ENCODE results near the gene TMEM106A. TPM values are rescaled to one million over a fixed set of nuclear protein-coding genes. Genes with fewer than 3 reads are reported as not detected.
A peak's percentile ranks its signal among the peaks of the same experiment; 100 is the strongest.
"Not testable (repeated sequence)": the region's sequence is repeated elsewhere in the genome, so short reads cannot be mapped to it uniquely, and the experiment has no call there.

The TMEM106A gene
- total RNA-seq, result 10 to 100 TPM in 1 of 2 experiments, 1 to 10 TPM in 1; 9.0 to 10.6 TPM

- Mint-ChIP-seq H3K4me1 (peaks cover 28% of the 10 kb centered on the region), H3K36me3 (peaks cover 30% of the 10 kb centered on the region), H3K27ac (peak within 1 kb of the TSS; percentile 82), H3K9me3 (no peaks in the 10 kb centered on the region), H3K27me3 (no peaks in the 10 kb centered on the region), H3K4me3 (peak within 1 kb of the TSS; percentile 98)
- DNase-seq, result peak; percentile 77
Observed at GRCh38 chr17:43211480-43212402, at the start of gene TMEM106A. Gene TMEM106A, plus strand, starts transcription at chr17:43211875. Its CDS starts 1,167 bp downstream, at chr17:43213042.

- H3K27me3 Mint-ChIP-seq, H3K4me1 Mint-ChIP-seq, H3K9me3 Mint-ChIP-seq, H3K4me3 Mint-ChIP-seq, H3K27ac Mint-ChIP-seq, DNase-seq, H3K36me3 Mint-ChIP-seq: not testable (repeated sequence)
Observed at GRCh38 chr17:43165971-43166370, 45.7 kb upstream of the TMEM106A start.

GRCh38 chr17:43169561-43170139 is 42.0 kb upstream of the TMEM106A start:
- Mint-ChIP-seq H3K9me3 (no peaks in the 10 kb centered on the region), H3K4me3 (no peak overlapping the region), H3K27ac (no peak overlapping the region), H3K4me1 (peaks cover 17% of the 10 kb centered on the region), H3K27me3 (no peaks in the 10 kb centered on the region), H3K36me3 (peaks cover 11% of the 10 kb centered on the region)
- DNase-seq, result peak; percentile 29

- peak; percentile 86 for DNase-seq
- Mint-ChIP-seq H3K4me3 (no peak overlapping the region), H3K9me3 (no peaks in the 10 kb centered on the region), H3K4me1 (peaks cover 20% of the 10 kb centered on the region), H3K27me3 (no peaks in the 10 kb centered on the region), H3K27ac (no peak overlapping the region), H3K36me3 (peaks cover 11% of the 10 kb centered on the region)
Observed at GRCh38 chr17:43170140-43170765, 41.4 kb upstream of the TMEM106A start.

- Mint-ChIP-seq H3K27me3 (no peaks in the 10 kb centered on the region), H3K27ac (no peak within 1 kb of the TSS), H3K4me1 (peaks cover 27% of the 10 kb centered on the region), H3K4me3 (no peak within 1 kb of the TSS), H3K36me3 (peaks cover 16% of the 10 kb centered on the region), H3K9me3 (no peaks in the 10 kb centered on the region)
- peak; percentile 94 for DNase-seq
Observed at GRCh38 chr17:43170766-43171585, 40.7 kb upstream of the TMEM106A start, which contains the start of gene NBR1. Gene NBR1, plus strand, starts transcription at chr17:43171214. Its CDS starts 4,586 bp downstream, at chr17:43175800.

- Mint-ChIP-seq H3K36me3 (peaks cover 17% of the 10 kb centered on the region), H3K4me1 (peaks cover 36% of the 10 kb centered on the region), H3K9me3 (no peaks in the 10 kb centered on the region), H3K27ac (no peak overlapping the region), H3K27me3 (no peaks in the 10 kb centered on the region), H3K4me3 (no peak overlapping the region)
- peak; percentile 8 for DNase-seq
Observed at GRCh38 chr17:43171586-43172487, 39.8 kb upstream of the TMEM106A start.

GRCh38 chr17:43175213-43176118 is 36.2 kb upstream of the TMEM106A start:
- no peak for DNase-seq
- Mint-ChIP-seq H3K27ac (peak overlapping the region; percentile 98), H3K27me3 (no peaks in the 10 kb centered on the region), H3K9me3 (no peaks in the 10 kb centered on the region), H3K36me3 (peaks cover 23% of the 10 kb centered on the region), H3K4me1 (peaks cover 43% of the 10 kb centered on the region), H3K4me3 (peak overlapping the region; percentile 65)

- Mint-ChIP-seq H3K27ac (peak overlapping the region; percentile 98), H3K9me3 (no peaks in the 10 kb centered on the region), H3K4me1 (peaks cover 43% of the 10 kb centered on the region), H3K4me3 (peak overlapping the region; percentile 65), H3K36me3 (peaks cover 24% of the 10 kb centered on the region), H3K27me3 (no peaks in the 10 kb centered on the region)
- DNase-seq, result no peak
Observed at GRCh38 chr17:43176119-43176570, 35.5 kb upstream of the TMEM106A start.

- no peak overlapping the region for H3K4me3 Mint-ChIP-seq
- H3K9me3 Mint-ChIP-seq, result no peaks in the 10 kb centered on the region
- no peaks in the 10 kb centered on the region for H3K27me3 Mint-ChIP-seq
- H3K4me1 Mint-ChIP-seq, result no peaks in the 10 kb centered on the region
- no peak for DNase-seq
- H3K27ac Mint-ChIP-seq, result no peak overlapping the region
- peaks cover 15% of the 10 kb centered on the region for H3K36me3 Mint-ChIP-seq
Observed at GRCh38 chr17:43183921-43184320, 27.8 kb upstream of the TMEM106A start.

GRCh38 chr17:43186656-43187055 is 25.0 kb upstream of the TMEM106A start:
- H3K36me3 Mint-ChIP-seq, result peaks cover 13% of the 10 kb centered on the region
- H3K4me1 Mint-ChIP-seq, DNase-seq, H3K27me3 Mint-ChIP-seq, H3K27ac Mint-ChIP-seq, H3K9me3 Mint-ChIP-seq, H3K4me3 Mint-ChIP-seq: not testable (repeated sequence)

- H3K9me3 Mint-ChIP-seq, result no peaks in the 10 kb centered on the region
- no peaks in the 10 kb centered on the region for H3K27me3 Mint-ChIP-seq
- peaks cover 6% of the 10 kb centered on the region for H3K36me3 Mint-ChIP-seq
- no peaks in the 10 kb centered on the region for H3K4me1 Mint-ChIP-seq
- H3K4me3 Mint-ChIP-seq, result no peak overlapping the region
- H3K27ac Mint-ChIP-seq, result no peak overlapping the region
- no peak for DNase-seq
Observed at GRCh38 chr17:43193251-43193650, 18.4 kb upstream of the TMEM106A start.

- H3K27ac Mint-ChIP-seq, result peak overlapping the region; percentile 84
- no peak for DNase-seq
- H3K4me3 Mint-ChIP-seq, result no peak overlapping the region
- H3K9me3 Mint-ChIP-seq, result no peaks in the 10 kb centered on the region
- H3K36me3 Mint-ChIP-seq, result peaks cover 10% of the 10 kb centered on the region
- peaks cover 10% of the 10 kb centered on the region for H3K4me1 Mint-ChIP-seq
- no peaks in the 10 kb centered on the region for H3K27me3 Mint-ChIP-seq
Observed at GRCh38 chr17:43199633-43200032, 12.0 kb upstream of the TMEM106A start.

GRCh38 chr17:43200127-43200526 is 11.5 kb upstream of the TMEM106A start:
- H3K36me3 Mint-ChIP-seq, result peaks cover 9% of the 10 kb centered on the region
- peak overlapping the region; percentile 16 for H3K4me3 Mint-ChIP-seq
- peak overlapping the region; percentile 84 for H3K27ac Mint-ChIP-seq
- no peaks in the 10 kb centered on the region for H3K9me3 Mint-ChIP-seq
- DNase-seq, result peak; percentile 27
- H3K27me3 Mint-ChIP-seq, result no peaks in the 10 kb centered on the region
- H3K4me1 Mint-ChIP-seq, result peaks cover 10% of the 10 kb centered on the region

All from activated naive CD8-positive, alpha-beta T cell treated with anti-CD3 and anti-CD28 coated beads for 36 hours (primary cell).